Right lobe of liver (tissue), 6 donors: ENCODE measurements around the gene NBEAL1. TPM values are rescaled to one million over a fixed set of nuclear protein-coding genes. Genes with fewer than 3 reads are reported as not detected.

Experiments
- ATAC-seq, 4 donors: fragments of 200-7000 bp; cut with Tn5 transposase; one replicate each; pipeline ENCODE4 v1.9.1; 2020; ENCODE audit warnings: mild to moderate bottlenecking in 4 of 4, moderate library complexity in 4 of 4
- DNase-seq, 3 donors: peaks; one replicate each; pipeline ENCODE4 v3.0.0-alpha.2; 2020
- H3K27ac ChIP-seq, 3 donors: fragments of 200-600 bp; one replicate each; pipeline ENCODE4 v1.8.0; 2022
- H3K27me3 ChIP-seq, 2 donors: fragments of 200-600 bp; one replicate each; pipeline ENCODE4 v1.8.0; 2022
- H3K36me3 ChIP-seq, 4 donors: fragments of 200-600 bp; sonication (generic) in 1 of 4; one replicate each; pipeline versions ENCODE4 v1.5.1 to v1.8.0; 2017 to 2022; ENCODE audit warnings: control low read depth in 1 of 4
- H3K4me1 ChIP-seq, 4 donors: fragments of 200-600 bp; sonication (generic) in 1 of 4; one replicate each; pipeline versions ENCODE4 v1.5.1 to v1.8.0; 2017 to 2022; ENCODE audit warnings: control low read depth in 1 of 4
- H3K4me3 ChIP-seq, 3 donors: fragments of 200-600 bp; one replicate each; pipeline ENCODE4 v1.8.0; 2022
- H3K9me3 ChIP-seq, 4 donors: fragments of 200-600 bp; sonication (generic) in 1 of 4; one replicate each; pipeline versions ENCODE4 v1.5.1 to v1.8.0; 2017 to 2022; ENCODE audit warnings: control low read depth in 1 of 4
- POLR2A ChIP-seq: fragments of 450-650 bp; IDR thresholded peaks from one replicate; pipeline ENCODE4 v1.6.1; 2017; ENCODE audit warnings: antibody characterized with exemption, mild to moderate bottlenecking
- WGBS: methylation state at CpG from one replicate; pipeline ENCODE4 v1.1.6; 2018; ENCODE audit warnings: low coverage, low lambda C conversion rate; ENCODE audit not compliant: insufficient coverage; ENCODE audit errors: missing lambda C conversion rate; 5-methylcytosine and 5-hydroxymethylcytosine counted together
- intact Hi-C, 2 donors: fragments of 100-400 bp; cut with DNase I; formaldehyde crosslinking; loops; one replicate each; pipeline versions ENCODE4 v1.11.2 to v1.14.1; 2022
- total RNA-seq, 6 experiments: library from RNA; depleted of rRNA in 2 of 6; stranded (reverse); fragments of >200 nt in 2 of 6; fragmentation: NEBNext Ultra II Directional in 3 of 6; extraction: Animal tissue kit (Norgen Biotek cat#: 25700) in 3 of 6; gene quantifications; one replicate each; pipeline versions ENCODE4 v1.1.0 to v1.2.4, GENCODE V29; 2016 to 2023
- TF ChIP-seq, protein P1 (sequence below), 4 donors: fragments of 200-600 bp in 3 of 4; fragments of 450-650 bp in 1 of 4; IDR thresholded peaks; one replicate each; pipeline versions ENCODE4 v1.5.1 to v1.8.0; 2016 to 2022; ENCODE audit warnings: antibody characterized with exemption in 4 of 4, mild to moderate bottlenecking in 2 of 4
- donor health status: DM: no; HTN: yes; CAD: no.
- donor health status: DM: no; HTN: no; CAD: no.
- donor health status: DM: no; HTN: no; CAD: no.
- donor health status: DM: no; HTN: yes; CAD: no.
- donor health status: DM: no; HTN: yes; CAD: no.

Gene NBEAL1
- total RNA-seq, 6 experiments from 2014 or later = 16.4 to 28.6 (median 21.9) TPM

DNA sequence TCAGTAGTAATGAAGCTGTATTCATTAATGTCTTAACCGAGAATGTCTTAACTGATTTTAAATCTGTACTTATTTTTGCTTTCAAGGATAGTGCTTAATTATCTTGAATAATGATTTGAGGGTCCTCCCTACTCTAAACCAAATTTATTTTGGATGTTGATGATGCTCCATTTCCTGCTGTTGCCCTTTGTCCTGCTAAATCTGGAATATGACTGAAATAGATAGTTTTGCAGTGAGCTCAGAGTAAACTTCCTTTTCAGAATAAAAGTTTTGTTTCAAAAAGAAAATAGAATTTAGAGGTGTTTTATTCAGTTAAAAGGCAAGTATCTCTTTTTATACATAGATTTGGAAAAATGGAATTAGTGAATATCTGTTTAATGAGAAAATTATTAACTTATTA lies 8.1 kb downstream of the NBEAL1 start:
- TF ChIP-seq, protein P1, sequence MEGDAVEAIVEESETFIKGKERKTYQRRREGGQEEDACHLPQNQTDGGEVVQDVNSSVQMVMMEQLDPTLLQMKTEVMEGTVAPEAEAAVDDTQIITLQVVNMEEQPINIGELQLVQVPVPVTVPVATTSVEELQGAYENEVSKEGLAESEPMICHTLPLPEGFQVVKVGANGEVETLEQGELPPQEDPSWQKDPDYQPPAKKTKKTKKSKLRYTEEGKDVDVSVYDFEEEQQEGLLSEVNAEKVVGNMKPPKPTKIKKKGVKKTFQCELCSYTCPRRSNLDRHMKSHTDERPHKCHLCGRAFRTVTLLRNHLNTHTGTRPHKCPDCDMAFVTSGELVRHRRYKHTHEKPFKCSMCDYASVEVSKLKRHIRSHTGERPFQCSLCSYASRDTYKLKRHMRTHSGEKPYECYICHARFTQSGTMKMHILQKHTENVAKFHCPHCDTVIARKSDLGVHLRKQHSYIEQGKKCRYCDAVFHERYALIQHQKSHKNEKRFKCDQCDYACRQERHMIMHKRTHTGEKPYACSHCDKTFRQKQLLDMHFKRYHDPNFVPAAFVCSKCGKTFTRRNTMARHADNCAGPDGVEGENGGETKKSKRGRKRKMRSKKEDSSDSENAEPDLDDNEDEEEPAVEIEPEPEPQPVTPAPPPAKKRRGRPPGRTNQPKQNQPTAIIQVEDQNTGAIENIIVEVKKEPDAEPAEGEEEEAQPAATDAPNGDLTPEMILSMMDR (IDR thresholded peaks at IDR 0.05) = no peak
- no peak for TF ChIP-seq POLR2A
- H3K36me3 ChIP-seq = no peaks in the 10 kb centered on the region
- WGBS = 83% methylated on average over 1 of the region's 1 CpG
- no peak for DNase-seq
- H3K9me3 ChIP-seq = no peaks in the 10 kb centered on the region
- intact Hi-C loops = no loop called here
- H3K4me1 ChIP-seq = peaks cover 0 to 18% (median 4%) of the 10 kb centered on the region in 4 donors
- peak in 2 of 4 donors; percentile 20 to 73 for ATAC-seq
- peak overlapping the region in 2 of 3 donors; percentile 1 to 37 for H3K27ac ChIP-seq
- H3K27me3 ChIP-seq = no peaks in the 10 kb centered on the region
- no peak overlapping the region for H3K4me3 ChIP-seq

GRCh38 chr2:203025592-203025991 lies 10.9 kb downstream of the NBEAL1 start:
- Histone ChIP-seq H3K27ac (no peak overlapping the region), H3K27me3 (no peaks in the 10 kb centered on the region), H3K4me3 (no peak overlapping the region), H3K4me1 (peaks cover 0 to under 1% (median 0%) of the 10 kb centered on the region in 4 donors), H3K9me3 (no peaks in the 10 kb centered on the region), H3K36me3 (no peaks in the 10 kb centered on the region)
- intact Hi-C loops = no loop called here
- TF ChIP-seq, protein P1 (IDR thresholded peaks at IDR 0.05) = no peak
- no peak for TF ChIP-seq POLR2A
- ATAC-seq (peak; percentile 19 to 63 (median 41)), DNase-seq (no peak)

DNA sequence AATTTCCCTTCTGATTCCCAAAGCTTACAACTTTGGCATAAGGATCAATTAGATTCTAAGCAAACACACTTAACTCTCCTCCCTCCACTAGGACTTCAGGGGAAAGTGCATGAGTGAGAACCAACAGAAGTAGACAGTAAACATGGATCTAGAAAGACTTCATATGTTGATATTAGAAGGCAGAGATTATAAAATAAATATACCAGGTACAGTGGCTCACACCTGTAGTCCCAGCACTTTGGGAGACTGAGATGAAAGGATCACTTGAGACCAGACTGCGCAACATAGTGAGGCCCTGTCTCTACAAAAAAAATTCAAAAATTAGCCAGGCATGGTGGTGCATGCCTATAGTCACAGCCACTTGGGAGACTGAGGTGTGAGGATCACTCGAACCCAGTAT lies 15.9 kb downstream of the NBEAL1 start:
- H3K4me3 ChIP-seq = no peak overlapping the region
- H3K4me1 ChIP-seq = peaks cover 0 to 3% (median under 1%) of the 10 kb centered on the region in 4 donors
- no peaks in the 10 kb centered on the region for H3K27me3 ChIP-seq
- 96% methylated on average over 2 of the region's 2 CpGs for WGBS
- DNase-seq = no peak
- no peak for ATAC-seq
- no peaks in the 10 kb centered on the region for H3K9me3 ChIP-seq
- intact Hi-C loops = no loop called here
- TF ChIP-seq POLR2A = no peak
- TF ChIP-seq, protein P1 (IDR thresholded peaks at IDR 0.05) = no peak
- H3K27ac ChIP-seq = no peak overlapping the region
- no peaks in the 10 kb centered on the region for H3K36me3 ChIP-seq

- no peak for ATAC-seq
- peaks cover 0 to 7% (median 3%) of the 10 kb centered on the region in 4 donors for H3K4me1 ChIP-seq
- no peak for DNase-seq
- H3K36me3 ChIP-seq = no peaks in the 10 kb centered on the region
- no peaks in the 10 kb centered on the region for H3K27me3 ChIP-seq
- no peak overlapping the region for H3K27ac ChIP-seq
- no peaks in the 10 kb centered on the region for H3K9me3 ChIP-seq
- 78% methylated on average over 5 of the region's 5 CpGs for WGBS
- TF ChIP-seq, protein P1 (IDR thresholded peaks at IDR 0.05) = no peak
- no peak for TF ChIP-seq POLR2A
- intact Hi-C loops = no loop called here
- no peak overlapping the region for H3K4me3 ChIP-seq
Measured at GRCh38 chr2:203030991-203031390, 16.3 kb downstream of the NBEAL1 start.

- no peak for DNase-seq
- H3K27ac ChIP-seq = no peak overlapping the region
- no peaks in the 10 kb centered on the region for H3K9me3 ChIP-seq
- peaks cover 0 to 18% (median 7%) of the 10 kb centered on the region in 4 donors for H3K4me1 ChIP-seq
- ATAC-seq = no peak
- no peaks in the 10 kb centered on the region for H3K36me3 ChIP-seq
- no peaks in the 10 kb centered on the region for H3K27me3 ChIP-seq
- H3K4me3 ChIP-seq = no peak overlapping the region
- TF ChIP-seq, protein P1 (IDR thresholded peaks at IDR 0.05) = no peak
- no peak for TF ChIP-seq POLR2A
- intact Hi-C loops = no loop called here
Measured at GRCh38 chr2:203033395-203033794, 18.7 kb downstream of the NBEAL1 start.
